Measurements from ENCODE around the gene HCRTR2. TPM values are rescaled to one million over a fixed set of nuclear protein-coding genes. Genes with fewer than 3 reads are reported as not detected.
A peak's percentile ranks its signal among the peaks of the same experiment; 100 is the strongest.
"Not testable (repeated sequence)": the region's sequence is repeated elsewhere in the genome, so short reads cannot be mapped to it uniquely, and the experiment has no call there.

The HCRTR2 gene
- total RNA-seq, 1 experiment from 2014 or later = not detected

DNA sequence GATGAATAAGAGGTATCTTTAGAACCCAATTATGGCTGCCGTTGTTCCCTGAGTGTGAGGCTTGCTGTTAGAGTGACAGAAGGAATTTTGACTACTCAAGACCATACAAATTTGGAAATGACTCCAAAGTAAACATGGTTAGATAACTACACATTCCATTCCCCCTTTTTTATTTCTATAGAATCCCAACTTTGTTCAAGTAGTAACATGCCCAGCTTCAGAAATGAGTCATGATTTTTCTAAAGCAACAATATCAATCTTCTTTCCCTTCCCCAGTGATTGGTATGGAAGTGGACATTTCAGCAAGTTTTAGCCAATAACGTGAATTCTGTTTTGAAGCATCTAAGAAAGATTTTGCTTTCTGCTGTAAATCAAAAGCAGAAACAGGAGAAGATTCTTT is 37.8 kb downstream of the HCRTR2 start:
- DNase-seq (ENCODE audit: low spot score) = no peak

DNA sequence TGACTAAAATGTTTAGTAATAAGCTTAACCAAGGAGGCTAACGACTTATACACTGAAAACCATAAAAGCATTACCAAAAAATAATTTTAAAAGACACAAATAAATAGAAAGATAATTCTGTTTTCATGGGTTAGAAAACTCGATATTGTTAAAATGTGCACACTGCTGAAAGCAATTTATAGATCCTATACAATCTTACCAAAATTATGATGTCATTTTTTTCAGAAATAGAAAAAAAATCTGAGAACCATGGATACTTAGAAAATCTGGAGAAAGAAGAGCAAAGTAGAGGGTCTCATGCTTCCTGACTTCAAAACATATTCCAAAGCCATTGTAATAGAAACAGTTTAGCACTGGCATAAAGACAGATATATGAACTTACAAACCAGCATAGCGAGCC is 46.6 kb downstream of the HCRTR2 start:
- DNase-seq (ENCODE audit: low spot score) = no peak

DNA sequence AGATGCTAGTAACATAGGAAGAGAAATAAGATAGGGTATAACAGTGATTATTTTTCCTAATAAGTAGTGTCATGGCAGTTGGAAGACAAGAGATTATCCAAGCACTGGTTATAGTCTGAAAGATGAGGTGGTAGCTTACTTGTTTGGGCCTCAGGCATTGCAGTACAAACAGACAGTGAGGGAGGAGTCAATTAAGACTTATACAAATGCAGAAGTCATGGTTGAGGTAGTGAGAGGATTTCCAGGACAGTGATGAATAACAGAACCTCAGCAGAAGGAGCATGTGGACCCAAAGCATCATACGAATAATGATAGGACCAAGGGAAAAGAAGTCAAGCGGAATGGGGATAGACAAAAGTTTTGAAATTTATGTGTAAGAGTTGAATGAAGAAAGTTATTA is 53.5 kb downstream of the HCRTR2 start:
- no peak for DNase-seq (ENCODE audit: low spot score)

DNA sequence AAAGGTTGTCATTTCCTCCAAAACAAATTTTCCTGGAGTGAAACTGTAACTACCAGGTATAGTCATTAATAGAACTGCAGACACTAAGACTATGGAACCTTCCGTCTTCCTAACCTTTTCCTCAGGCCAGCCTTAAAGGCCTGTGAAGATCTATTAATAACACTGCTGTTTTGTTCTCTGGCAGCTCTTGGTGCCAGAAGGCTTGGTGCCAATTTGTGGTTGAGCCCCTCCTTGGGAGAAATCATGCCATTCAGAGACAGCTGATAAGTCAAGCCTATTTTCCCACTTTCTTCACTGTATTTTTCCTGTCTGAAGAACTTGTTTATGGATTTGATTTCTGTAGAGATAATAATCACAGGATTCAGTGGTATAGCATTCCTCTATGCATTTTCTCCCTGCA is 64.8 kb downstream of the HCRTR2 start:
- peak; percentile 72 for DNase-seq (ENCODE audit: low spot score)

DNA sequence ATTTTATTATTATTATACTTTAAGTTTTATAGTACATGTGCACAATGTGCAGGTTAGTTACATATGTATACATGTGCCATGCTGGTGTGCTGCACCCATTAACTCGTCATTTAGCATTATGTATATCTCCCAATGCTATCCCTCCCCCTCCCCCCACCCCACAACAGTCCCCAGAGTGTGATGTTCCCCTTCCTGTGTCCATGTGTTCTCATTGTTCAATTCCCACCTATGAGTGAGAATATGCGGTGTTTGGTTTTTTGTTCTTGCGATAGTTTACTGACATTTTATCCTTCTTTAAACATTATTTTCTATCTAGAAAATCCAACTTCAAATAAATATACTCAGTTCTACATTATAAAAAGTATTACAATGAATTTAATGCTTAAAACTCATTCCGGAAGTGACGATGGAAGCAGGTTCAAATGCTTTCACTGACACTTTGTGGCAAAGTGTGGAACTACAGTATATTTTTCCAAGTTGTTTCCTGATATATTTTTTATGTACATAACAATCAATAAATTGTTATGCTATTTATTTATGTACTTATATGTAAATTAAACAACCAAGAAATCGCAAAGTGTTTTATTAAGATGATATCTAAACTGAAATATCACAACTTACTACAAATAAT is 66.8 kb downstream of the HCRTR2 start:
- peak; percentile 49 for DNase-seq (ENCODE audit: low spot score)

DNA sequence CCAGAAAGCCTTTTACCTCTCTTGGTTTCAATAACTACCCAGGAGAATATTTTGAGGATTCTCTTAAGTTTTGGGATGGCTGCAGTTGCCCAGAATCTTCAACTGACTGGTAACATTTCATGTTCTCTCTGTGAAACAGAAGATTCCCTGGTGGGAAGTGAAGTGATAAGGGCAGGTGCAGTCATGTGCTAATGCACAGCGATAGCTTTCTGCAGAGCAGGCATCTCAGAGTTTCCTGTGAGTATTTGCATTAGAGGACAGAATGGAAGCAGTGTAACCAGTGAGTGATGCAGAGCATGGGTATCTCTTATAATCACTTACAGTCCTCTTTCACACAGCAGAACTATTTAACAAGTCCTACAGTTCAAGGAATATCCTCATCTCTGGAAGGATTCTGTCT is 76.1 kb downstream of the HCRTR2 start:
- no peak for DNase-seq (ENCODE audit: low spot score)

DNA sequence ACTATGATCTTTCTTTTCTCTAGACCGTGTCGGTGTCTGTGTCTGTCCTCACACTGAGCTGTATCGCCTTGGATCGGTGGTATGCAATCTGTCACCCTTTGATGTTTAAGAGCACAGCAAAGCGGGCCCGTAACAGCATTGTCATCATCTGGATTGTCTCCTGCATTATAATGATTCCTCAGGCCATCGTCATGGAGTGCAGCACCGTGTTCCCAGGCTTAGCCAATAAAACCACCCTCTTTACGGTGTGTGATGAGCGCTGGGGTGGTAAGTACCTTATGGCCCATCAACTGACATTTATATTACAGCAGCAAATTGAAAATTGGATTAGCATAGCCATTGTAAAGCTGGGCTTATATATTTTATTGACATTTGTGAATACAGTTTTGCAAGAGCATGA is 80.8 kb downstream of the HCRTR2 start:
- no peak for DNase-seq (ENCODE audit: low spot score)

DNA sequence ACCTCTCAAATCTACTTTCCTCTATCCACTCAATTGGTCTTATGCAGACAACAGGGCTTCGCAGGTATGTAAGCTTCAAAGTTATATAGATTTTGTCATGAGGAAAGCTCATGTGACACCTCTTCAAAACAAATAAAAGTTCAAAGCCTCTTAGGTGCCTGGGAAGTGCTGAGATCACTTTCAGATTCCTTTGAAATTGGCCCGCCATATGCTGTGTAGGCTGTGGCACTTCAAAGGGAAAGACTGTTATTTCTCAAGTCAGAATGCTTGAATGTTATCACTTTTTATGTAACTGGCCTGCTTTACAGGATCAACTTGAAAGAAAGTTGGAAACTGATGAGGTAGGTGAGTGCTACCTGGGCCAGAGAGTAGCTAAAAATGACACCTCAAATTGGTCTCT is 85.9 kb downstream of the HCRTR2 start:
- DNase-seq (ENCODE audit: low spot score) = no peak

DNA sequence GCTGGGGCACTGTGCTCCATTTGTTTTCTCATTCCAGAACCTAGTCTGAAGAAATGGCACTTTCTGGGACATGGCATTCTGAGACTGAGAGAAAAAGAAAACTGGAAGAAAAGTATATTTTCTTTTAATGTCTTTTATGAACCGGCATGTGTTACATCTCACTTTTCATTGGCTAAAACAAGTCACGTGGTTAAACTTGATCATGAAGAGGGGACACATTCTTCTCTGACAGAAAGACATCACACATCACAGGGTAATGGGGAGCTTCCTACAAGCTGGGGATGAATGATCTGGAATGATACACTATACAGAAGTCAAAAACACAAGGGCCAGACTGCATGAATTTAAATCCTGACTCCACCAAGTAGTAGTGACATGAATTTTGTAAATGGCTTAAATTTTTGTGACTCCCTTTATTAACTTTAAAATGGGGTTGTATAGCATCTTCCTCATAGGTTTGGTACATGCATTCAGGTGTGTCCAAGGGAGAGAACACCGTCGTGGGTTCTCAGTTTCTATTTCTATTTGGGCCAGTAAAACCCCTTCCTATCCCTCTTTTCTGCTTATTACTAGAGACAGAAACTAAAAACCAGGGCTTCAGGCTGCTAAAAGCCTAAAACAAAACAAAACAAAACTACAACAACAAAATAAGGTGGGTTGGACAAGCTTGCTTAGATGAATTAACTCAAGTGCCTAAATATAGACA is 91.2 kb downstream of the HCRTR2 start:
- DNase-seq (ENCODE audit: low spot score) = no peak

DNA sequence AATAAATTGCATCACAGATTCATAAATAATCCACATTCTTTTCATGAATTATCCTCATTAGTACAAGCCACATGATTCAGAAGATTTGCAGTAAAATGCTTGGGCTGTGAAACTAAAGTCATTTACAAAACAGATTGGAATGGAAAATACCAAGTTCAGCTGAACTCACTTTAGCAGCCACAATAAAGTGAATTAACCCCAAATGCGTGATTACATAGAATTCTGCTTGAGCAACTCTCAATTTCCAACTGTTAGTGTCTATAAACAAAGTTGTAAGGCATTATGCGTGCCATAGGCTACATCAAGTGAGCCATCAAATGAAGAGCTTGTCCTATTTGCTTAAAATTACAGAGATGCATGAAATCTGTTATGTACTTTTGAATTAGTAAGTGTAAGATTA is 92.6 kb downstream of the HCRTR2 start:
- DNase-seq (ENCODE audit: low spot score) = no peak

DNA sequence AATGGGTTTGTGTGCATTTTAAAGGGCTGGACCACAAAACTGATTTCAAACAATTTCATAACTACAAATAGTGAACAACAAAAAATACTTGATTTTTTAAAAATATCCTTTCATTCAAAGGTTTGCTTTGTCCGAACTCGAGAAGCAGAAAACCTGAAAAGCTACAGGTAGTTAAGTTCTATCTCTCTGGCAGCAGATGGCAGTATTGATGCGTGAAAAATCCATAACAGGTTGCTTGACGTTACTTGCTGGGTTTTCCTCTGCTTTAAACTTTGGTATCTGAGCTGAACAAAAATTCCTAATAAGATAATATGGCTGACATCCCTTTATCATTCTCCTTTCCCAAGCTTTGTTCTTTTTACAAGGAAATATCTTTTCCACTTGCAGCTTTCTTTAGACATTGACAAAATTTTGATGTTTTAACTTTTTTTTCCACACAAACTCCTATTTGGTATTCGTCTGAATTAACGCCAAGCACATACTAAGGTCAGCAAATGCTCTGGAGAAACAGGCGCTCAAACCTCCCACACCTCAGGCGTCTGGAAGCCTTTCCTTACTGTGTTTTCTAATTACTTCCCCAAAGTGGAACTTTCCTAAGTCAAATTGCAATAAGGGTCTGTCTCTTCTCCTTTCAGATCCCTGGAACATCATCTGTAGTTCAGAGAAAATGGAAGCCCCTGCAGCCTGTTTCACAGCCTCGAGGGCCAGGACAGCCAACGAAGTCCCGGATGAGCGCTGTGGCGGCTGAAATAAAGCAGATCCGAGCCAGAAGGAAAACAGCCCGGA is 102.6 kb downstream of the HCRTR2 start:
- peak; percentile 82 for DNase-seq (ENCODE audit: low spot score)

DNA sequence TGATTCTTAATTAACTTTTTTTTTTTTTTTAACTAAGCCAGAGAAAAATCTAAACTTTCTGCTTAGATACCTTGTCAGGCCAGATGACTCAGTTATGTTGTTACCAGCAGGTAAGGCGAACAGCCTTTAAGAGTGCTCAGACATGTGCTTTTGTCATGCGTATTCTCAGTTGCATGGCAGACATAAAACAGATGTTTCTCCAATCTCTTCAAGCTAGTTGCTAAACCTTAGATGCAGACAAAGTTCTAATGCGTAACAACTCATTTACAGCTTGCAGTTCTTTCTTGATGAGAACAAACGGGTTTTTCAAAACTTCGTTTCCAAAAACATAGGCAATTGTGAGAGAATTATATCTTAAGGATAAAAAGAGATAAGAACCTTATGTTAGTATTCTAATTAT is 103.3 kb downstream of the HCRTR2 start:
- no peak for DNase-seq (ENCODE audit: low spot score)

DNA sequence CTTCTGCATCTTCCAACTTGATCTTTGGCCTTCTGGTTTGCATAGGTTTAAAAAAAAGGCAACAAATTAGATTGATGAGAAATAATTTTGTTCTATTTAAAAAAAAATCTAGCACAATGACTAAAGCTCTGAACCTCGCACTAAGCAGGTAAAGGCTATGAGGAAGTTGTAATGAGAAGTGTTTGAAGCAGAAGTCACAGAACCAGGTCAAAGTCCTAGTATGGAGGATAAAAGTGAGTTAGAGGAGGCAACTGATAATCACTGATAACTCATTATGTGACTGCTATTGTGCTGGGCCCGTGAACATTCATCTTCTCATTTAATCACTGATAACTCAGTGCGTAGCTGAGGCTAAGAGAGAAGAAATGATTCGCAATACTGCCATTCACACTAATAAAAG is 106.9 kb downstream of the HCRTR2 start:
- DNase-seq (ENCODE audit: low spot score) = no peak

DNA sequence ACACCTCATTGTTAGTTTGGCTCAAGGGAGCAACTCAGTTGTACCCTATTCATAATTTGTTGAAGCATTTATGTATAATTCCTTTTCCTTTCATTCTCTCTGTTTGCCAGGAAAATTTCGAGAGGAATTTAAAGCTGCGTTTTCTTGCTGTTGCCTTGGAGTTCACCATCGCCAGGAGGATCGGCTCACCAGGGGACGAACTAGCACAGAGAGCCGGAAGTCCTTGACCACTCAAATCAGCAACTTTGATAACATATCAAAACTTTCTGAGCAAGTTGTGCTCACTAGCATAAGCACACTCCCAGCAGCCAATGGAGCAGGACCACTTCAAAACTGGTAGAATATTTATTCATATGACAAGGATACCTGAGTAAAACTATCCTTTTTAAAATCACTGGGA is 107.8 kb downstream of the HCRTR2 start:
- DNase-seq (ENCODE audit: low spot score) = no peak

DNA sequence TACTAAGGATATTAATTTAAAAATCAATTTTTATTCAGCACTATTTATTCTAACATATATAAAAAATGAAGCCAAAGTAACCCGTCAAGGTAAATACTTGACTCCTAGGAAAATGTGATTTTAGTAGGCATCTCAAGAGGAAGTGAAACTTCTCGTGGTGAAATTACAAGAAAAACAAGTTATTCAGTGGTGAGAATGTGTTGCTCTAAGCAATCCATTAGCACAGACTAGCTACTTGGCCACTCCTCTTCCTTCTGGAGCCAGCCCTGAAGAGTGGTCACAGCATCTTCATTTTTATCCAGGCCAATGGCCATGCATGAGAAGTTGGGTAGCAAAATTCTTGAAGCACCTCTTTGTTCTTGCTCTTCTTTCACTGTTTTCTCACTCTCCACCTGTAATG is 112.5 kb downstream of the HCRTR2 start:
- DNase-seq (ENCODE audit: low spot score) = no peak

DNA sequence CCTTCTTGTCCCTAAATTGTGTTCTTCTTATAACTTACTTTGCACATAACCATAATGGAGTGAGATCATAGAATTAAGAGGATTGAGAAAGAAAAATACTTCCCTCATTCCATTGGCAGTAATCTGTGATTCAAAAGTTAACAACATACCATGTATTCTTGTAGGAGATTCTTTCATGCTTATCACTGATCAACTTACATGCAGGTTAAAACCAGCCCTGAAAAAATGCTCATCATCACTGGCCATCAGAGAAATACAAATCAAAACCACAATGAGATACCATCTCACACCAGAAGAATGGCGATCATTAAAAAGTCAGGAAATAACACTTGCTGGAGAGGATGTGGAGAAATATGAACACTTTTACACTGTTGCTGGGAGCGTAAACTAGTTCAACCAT is 116.4 kb downstream of the HCRTR2 start:
- no peak for DNase-seq (ENCODE audit: low spot score)

DNA sequence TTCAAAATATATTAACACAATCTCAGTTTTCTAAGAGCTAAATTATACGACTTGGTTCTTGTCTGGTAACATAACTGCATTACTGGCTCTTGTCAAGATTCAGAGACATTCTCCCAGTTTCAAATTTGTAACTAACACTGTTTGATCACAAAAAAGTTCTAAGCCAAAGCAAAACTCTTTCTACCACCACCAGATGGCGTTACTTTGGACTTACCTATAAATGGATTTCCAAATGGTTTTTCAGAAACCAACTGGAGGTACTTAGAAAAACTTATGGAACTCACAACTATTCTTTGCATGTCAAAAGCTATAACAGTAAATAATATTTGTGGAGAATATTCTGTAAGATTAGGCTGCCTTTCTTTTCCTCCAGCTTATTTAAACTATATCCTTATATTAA is 118.8 kb downstream of the HCRTR2 start:
- peak; percentile 30 for DNase-seq (ENCODE audit: low spot score)

DNA sequence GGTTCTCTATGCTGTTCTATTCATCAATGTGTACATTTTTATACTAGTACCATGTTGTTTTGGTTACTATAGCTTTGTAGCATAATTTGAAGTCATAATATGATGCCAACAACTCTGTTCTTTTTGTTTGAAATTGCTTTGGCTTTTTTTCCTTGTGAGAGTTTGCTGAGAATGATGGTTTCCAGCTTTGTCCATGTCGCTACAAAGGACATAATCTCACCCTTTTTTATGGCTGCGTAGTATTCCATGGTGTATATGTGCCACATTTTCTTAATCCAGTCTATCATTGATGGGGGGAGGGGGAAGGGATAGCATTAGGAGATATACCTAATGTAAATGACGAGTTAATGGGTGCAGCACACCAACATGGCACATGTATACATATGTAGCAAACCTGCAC is 122.9 kb downstream of the HCRTR2 start:
- DNase-seq (ENCODE audit: low spot score) = not testable (repeated sequence)

DNA sequence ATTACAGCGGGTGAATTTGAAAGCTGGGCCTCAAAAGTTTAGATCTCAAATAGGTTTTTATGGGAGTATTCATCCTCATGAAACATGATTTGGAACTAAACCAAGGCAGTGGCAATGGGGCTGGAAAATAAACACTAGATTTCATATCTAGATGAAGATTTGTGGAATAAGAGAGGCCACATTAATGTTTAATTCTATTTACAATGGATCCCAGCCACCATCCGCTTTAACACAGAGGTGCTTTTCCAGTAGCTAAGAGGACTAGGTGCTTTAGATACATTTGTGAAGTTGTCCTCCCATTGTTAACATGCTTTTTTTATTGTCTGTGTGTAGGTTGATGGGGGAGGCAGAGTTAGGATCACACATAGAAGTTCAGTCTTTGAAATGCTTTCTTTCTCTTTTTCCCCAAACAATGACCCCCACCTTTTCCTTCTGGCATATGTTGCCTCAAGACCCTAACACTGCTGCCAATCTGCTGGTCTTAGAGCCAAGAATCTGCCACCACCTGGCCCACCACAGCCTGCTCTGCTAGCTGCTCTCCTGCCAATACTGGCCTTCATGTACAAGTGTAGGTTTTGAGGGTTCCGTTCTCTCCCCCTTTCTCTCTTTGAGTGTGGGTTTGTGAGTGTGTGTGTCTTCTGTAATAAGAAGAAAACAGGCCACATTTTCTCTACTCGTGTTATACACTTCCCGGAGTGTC is 125.1 kb downstream of the HCRTR2 start:
- no peak for DNase-seq (ENCODE audit: low spot score)

DNA sequence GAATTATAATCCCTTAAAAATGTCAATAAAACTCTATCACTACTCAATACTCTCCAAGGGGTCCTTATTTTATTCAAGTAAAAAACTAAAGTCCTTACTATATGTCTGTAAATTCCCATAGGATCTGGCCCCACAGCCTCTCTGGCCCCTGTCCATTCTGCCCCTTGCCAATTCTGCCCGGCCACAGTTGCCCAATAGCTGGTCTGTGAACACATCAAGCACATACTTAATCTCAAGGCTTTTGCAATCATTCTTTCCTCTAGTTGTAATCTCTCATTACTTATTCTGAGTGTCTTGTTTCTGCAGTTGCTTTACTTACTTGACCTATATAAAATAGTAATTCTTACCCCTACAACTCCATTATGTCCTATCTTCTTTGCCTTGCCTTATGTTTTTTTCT is 130.4 kb downstream of the HCRTR2 start:
- DNase-seq (ENCODE audit: low spot score) = no peak

DNA sequence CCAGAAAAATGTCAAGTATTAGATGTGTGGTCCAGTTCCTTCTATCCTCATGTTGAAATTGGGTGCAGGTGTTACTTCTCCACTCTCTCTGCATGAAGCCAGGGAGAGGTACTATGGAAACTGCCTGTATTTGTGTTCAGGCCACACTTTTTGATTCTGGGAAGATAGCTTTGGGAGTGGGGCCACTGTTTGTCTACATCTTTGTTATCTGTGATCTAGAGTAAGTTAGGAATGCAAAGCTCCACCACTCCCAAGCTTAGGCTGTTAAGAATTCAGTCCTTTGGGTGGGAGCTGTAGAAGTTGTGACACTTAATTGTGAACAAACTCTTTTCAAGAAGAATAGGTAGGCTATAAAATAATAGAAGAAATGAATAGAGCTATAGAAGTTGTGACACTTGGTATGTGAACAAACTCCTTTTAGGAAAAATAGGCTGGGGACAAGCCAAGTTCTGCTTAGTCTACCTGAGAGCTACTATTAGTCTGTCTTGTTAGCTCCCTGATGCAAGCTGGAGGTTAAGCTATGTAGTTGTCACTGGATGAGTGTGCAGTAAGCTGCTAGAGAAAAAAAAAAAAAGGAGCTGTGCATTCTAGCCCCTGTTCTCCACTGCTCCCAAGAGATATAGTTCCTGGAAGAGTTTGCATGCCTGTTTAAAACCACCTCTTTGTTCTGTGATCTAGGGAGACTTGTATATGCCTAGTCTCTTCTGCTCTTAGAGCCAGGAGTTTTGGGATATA is 145.8 kb downstream of the HCRTR2 start:
- DNase-seq (ENCODE audit: low spot score) = no peak

DNA sequence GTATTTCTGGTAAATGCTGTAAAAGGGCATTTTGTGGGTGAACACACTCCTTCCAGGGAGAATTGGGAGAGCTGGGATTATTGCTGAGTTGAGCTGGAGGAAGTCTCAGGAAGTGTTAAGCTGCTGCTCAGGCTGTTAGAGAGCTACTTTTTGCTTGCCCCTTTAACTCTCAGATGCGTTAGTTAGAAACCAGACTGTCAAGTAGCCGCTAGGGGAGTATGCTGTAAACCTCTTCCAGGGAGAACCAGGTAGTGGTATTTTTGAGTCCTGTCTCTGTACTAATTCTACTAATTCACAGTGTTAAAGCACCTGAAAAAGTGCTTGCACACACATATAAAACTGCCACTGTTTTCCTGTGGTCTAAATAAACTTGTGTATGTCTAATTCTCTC is 146.4 kb downstream of the HCRTR2 start:
- DNase-seq (ENCODE audit: low spot score) = no peak
